A673 (cell line): ENCODE measurements around the gene CDK14. TPM values are rescaled to one million over a fixed set of nuclear protein-coding genes. Genes with fewer than 3 reads are reported as not detected.

Experiments
- BruUV-seq: library from RNA; stranded (reverse); fragments of 400-500 nt; replicated peaks from 2 replicates; lab custom pipeline; 2021; lab: Mats Ljungman, UMichigan
- CTCF ChIA-PET: fragments of 300-600 bp; sonication (Branson Sonifier 250); formaldehyde crosslinking; loops from one replicate; lab custom pipeline; 2022; ENCODE audit warnings: antibody characterized with exemption; lab: Charles Lee
- POLR2A ChIA-PET: fragments of 300-600 bp; sonication (Branson Sonifier 250); formaldehyde crosslinking; loops from one replicate; lab custom pipeline; 2022; ENCODE audit warnings: antibody characterized with exemption; ENCODE audit not compliant: low non-redundant PET; lab: Charles Lee
- DNase-seq: peaks from one replicate; pipeline ENCODE4 v3.0.0-alpha.2; 2015; ENCODE audit warnings: low spot score
- H3K27ac ChIP-seq: fragments of 200-600 bp; sonication (generic); 2 replicates; pipeline ENCODE4 v1.5.1; 2016; ENCODE audit warnings: mixed run types, low read depth, mild to moderate bottlenecking, mixed read lengths, antibody characterized with exemption, low read length; ENCODE audit not compliant: poor library complexity, severe bottlenecking
- H3K27me3 ChIP-seq: fragments of 200-600 bp; sonication (generic); replicated peaks from 2 replicates; pipeline ENCODE4 v1.6.1; 2017; ENCODE audit warnings: mixed run types, low read depth, mild to moderate bottlenecking, mixed read lengths, antibody characterized with exemption, low read length; ENCODE audit not compliant: insufficient read depth, poor library complexity
- H3K36me3 ChIP-seq: fragments of 200-600 bp; sonication (generic); 2 replicates; pipeline ENCODE4 v1.6.1; 2016; ENCODE audit warnings: mixed run types, mild to moderate bottlenecking, mixed read lengths, antibody characterized with exemption, low read length; ENCODE audit not compliant: insufficient read depth, poor library complexity, severe bottlenecking
- H3K4me1 ChIP-seq: fragments of 200-600 bp; sonication (generic); 2 replicates; pipeline ENCODE4 v1.6.1; 2017; ENCODE audit warnings: mixed run types, mild to moderate bottlenecking, mixed read lengths, antibody characterized with exemption, low read length; ENCODE audit not compliant: insufficient read depth, poor library complexity, severe bottlenecking
- H3K4me3 ChIP-seq: fragments of 200-600 bp; sonication (generic); 2 replicates; pipeline ENCODE4 v1.5.1; 2016; ENCODE audit warnings: low read depth, mixed run types, mild to moderate bottlenecking, mixed read lengths, low read length; ENCODE audit not compliant: poor library complexity, severe bottlenecking
- H3K9me3 ChIP-seq: fragments of 200-600 bp; sonication (generic); 2 replicates; pipeline ENCODE4 v1.6.1; 2016; ENCODE audit warnings: mixed run types, low read depth, mild to moderate bottlenecking, mixed read lengths, antibody characterized with exemption, low read length; ENCODE audit not compliant: poor library complexity, severe bottlenecking
- CTCF ChIP-seq: fragments of 300-800, 200-600 bp; sonication (generic); conservative IDR thresholded peaks from 2 replicates; pipeline ENCODE4 v1.5.1; 2017; ENCODE audit warnings: low read depth, mild to moderate bottlenecking, antibody characterized with exemption, low read length, moderate library complexity, mixed read lengths
- EZH2 ChIP-seq: fragments of 200-600 bp; sonication (generic); IDR thresholded peaks from 2 replicates; pipeline ENCODE4 v1.6.1; 2017; ENCODE audit warnings: borderline replicate concordance, low read depth, mild to moderate bottlenecking, mixed read lengths, antibody characterized with exemption, low read length; ENCODE audit not compliant: poor library complexity, severe bottlenecking
- intact Hi-C: fragments of 100-400 bp; cut with micrococcal nuclease; formaldehyde crosslinking; loops from one replicate; pipeline ENCODE4 v1.10.0; 2022; ENCODE audit not compliant: unreplicated experiment
- total RNA-seq: library from RNA; stranded (reverse); gene quantifications from 2 replicates; pipeline ENCODE4 v1.2.3, GENCODE V29; 2021

CDK14 gene
- total RNA-seq, 1 experiment from 2014 or later = 128 TPM

- intact Hi-C loops = no loop called here
- POLR2A ChIA-PET = no interaction called here
- H3K4me3 ChIP-seq = no peak overlapping the region
Measured at GRCh38 chr7:91230100-91230499, 634.0 kb downstream of the CDK14 start.

GRCh38 chr7:91230503-91230902 is 634.4 kb downstream of the CDK14 start:
- CTCF ChIA-PET = no interaction called here
- H3K36me3 ChIP-seq = no peaks in the 10 kb centered on the region
- no peak overlapping the region for H3K27ac ChIP-seq
- H3K4me3 ChIP-seq = no peak overlapping the region
- no peak for DNase-seq
- H3K27me3 ChIP-seq = no peaks in the 10 kb centered on the region
- POLR2A ChIA-PET = no interaction called here
- no peaks in the 10 kb centered on the region for H3K9me3 ChIP-seq
- BruUV-seq = no TSS peak
- intact Hi-C loops = no loop called here
- H3K4me1 ChIP-seq = peaks cover 15% of the 10 kb centered on the region
- TF ChIP-seq EZH2 (no peak), CTCF (no peak)

More at GRCh38 chr7:91230100-91230499, 634.0 kb downstream of the CDK14 start:
- no peak overlapping the region for H3K27ac ChIP-seq
- TF ChIP-seq CTCF (no peak), EZH2 (no peak)
- no TSS peak for BruUV-seq
- no peaks in the 10 kb centered on the region for H3K27me3 ChIP-seq
- no peaks in the 10 kb centered on the region for H3K9me3 ChIP-seq
- no peaks in the 10 kb centered on the region for H3K36me3 ChIP-seq
- DNase-seq = no peak
- CTCF ChIA-PET = no interaction called here
- H3K4me1 ChIP-seq = peaks cover 15% of the 10 kb centered on the region

GRCh38 chr7:91233212-91233611 is 637.1 kb downstream of the CDK14 start:
- intact Hi-C loops = no loop called here
- TF ChIP-seq EZH2 (no peak), CTCF (no peak)
- Histone ChIP-seq H3K4me1 (peaks cover 26% of the 10 kb centered on the region), H3K9me3 (no peaks in the 10 kb centered on the region), H3K36me3 (no peaks in the 10 kb centered on the region), H3K27ac (no peak overlapping the region), H3K4me3 (no peak overlapping the region), H3K27me3 (no peaks in the 10 kb centered on the region)
- no TSS peak for BruUV-seq
- no peak for DNase-seq
- CTCF ChIA-PET = interaction anchor here (0.6 kb wide), 1 partner anchor 8 kb away, joined by 4 read pairs; no protein-coding TSS in a partner anchor
- POLR2A ChIA-PET = no interaction called here
